Ishikawa (cell line): Measurements from ENCODE around the gene CCK.

Source experiments
- CEBPB ChIP-seq: IDR thresholded peaks from 2 replicates; pipeline ENCODE4 v1.6.1; 2012
- CREB1 ChIP-seq: IDR thresholded peaks from 2 replicates; pipeline ENCODE4 v1.6.1; 2012; ENCODE audit warnings: low read depth
- EGR1 ChIP-seq: IDR thresholded peaks from 2 replicates; pipeline ENCODE4 v1.6.1; 2012
- EP300 ChIP-seq: IDR thresholded peaks from 2 replicates; pipeline ENCODE4 v1.6.1; 2012; ENCODE audit warnings: borderline replicate concordance
- FOXM1 ChIP-seq: IDR thresholded peaks from 2 replicates; pipeline ENCODE4 v1.6.1; 2012; ENCODE audit warnings: low read depth, borderline replicate concordance
- NFIC ChIP-seq: IDR thresholded peaks from 2 replicates; pipeline ENCODE4 v1.6.1; 2012
- RAD21 ChIP-seq: IDR thresholded peaks from 2 replicates; pipeline ENCODE4 v1.6.1; 2012; ENCODE audit warnings: low read depth
- TAF1 ChIP-seq: IDR thresholded peaks from 2 replicates; pipeline ENCODE4 v1.6.1; 2012; ENCODE audit warnings: low read depth, mild to moderate bottlenecking
- TCF12 ChIP-seq: IDR thresholded peaks from 2 replicates; pipeline ENCODE4 v1.6.1; 2012; ENCODE audit warnings: low read depth
- TEAD4 ChIP-seq: IDR thresholded peaks from 2 replicates; pipeline ENCODE4 v1.6.1; 2012
- YY1 ChIP-seq: IDR thresholded peaks from 2 replicates; pipeline ENCODE4 v1.6.1; 2012; ENCODE audit warnings: low read depth
- ZBTB7A ChIP-seq: IDR thresholded peaks from 2 replicates; pipeline ENCODE4 v1.6.1; 2012; ENCODE audit warnings: low read depth
- TF ChIP-seq, protein P1 (sequence below): IDR thresholded peaks from 2 replicates; pipeline ENCODE4 v1.6.1; 2012; ENCODE audit warnings: low read depth, mild to moderate bottlenecking
- TF ChIP-seq, protein P2 (sequence below): IDR thresholded peaks from 2 replicates; pipeline ENCODE4 v1.6.1; 2012
- TF ChIP-seq, protein P3 (sequence below): IDR thresholded peaks from 2 replicates; pipeline ENCODE4 v1.6.1; 2012

The CCK gene

DNA sequence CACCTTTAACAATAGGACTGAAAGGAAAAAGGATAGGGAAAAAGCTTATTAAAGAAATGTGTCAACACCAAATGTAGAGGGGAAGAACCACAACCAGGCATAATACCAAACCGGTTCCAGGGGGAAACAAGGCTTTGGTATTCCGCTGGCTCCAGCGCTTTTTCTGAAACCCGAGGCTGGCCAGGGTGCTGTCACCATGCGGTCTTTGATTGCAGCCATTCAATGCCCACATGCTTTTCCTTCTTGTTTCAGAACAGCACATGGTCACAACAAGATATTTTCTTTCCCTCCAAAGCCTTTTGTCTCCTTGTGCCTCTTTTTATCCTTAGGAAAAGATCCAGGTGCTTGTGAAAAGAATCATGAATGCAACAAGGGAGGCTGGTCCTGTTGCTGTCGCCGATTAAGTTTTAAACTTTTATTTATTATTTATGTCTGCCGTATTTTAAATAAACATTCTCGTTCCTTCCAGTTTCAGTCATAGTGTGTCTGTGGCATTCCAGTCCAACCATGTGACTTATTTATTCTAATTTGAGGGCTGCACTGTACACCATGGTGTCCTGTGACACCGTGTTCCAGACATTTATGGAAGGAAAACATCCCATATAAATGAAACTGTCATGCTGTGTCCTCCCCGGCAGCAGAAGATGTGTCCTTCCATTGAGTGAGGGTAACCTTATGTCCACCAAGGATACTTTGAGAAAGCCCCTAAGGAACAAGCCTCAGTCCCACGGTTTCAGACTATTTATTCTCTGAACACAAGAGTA lies 41.1 kb downstream of the CCK start:
- TF ChIP-seq TCF12 (no peak), CEBPB (no peak), RAD21 (no peak), CREB1 (no peak), EP300 (no peak)
- TF ChIP-seq, protein P1, sequence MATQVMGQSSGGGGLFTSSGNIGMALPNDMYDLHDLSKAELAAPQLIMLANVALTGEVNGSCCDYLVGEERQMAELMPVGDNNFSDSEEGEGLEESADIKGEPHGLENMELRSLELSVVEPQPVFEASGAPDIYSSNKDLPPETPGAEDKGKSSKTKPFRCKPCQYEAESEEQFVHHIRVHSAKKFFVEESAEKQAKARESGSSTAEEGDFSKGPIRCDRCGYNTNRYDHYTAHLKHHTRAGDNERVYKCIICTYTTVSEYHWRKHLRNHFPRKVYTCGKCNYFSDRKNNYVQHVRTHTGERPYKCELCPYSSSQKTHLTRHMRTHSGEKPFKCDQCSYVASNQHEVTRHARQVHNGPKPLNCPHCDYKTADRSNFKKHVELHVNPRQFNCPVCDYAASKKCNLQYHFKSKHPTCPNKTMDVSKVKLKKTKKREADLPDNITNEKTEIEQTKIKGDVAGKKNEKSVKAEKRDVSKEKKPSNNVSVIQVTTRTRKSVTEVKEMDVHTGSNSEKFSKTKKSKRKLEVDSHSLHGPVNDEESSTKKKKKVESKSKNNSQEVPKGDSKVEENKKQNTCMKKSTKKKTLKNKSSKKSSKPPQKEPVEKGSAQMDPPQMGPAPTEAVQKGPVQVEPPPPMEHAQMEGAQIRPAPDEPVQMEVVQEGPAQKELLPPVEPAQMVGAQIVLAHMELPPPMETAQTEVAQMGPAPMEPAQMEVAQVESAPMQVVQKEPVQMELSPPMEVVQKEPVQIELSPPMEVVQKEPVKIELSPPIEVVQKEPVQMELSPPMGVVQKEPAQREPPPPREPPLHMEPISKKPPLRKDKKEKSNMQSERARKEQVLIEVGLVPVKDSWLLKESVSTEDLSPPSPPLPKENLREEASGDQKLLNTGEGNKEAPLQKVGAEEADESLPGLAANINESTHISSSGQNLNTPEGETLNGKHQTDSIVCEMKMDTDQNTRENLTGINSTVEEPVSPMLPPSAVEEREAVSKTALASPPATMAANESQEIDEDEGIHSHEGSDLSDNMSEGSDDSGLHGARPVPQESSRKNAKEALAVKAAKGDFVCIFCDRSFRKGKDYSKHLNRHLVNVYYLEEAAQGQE, result no peak
- TF ChIP-seq, protein P2, sequence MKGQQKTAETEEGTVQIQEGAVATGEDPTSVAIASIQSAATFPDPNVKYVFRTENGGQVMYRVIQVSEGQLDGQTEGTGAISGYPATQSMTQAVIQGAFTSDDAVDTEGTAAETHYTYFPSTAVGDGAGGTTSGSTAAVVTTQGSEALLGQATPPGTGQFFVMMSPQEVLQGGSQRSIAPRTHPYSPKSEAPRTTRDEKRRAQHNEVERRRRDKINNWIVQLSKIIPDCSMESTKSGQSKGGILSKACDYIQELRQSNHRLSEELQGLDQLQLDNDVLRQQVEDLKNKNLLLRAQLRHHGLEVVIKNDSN, result no peak
- TF ChIP-seq, protein P3, sequence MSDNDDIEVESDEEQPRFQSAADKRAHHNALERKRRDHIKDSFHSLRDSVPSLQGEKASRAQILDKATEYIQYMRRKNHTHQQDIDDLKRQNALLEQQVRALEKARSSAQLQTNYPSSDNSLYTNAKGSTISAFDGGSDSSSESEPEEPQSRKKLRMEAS, result no peak

DNA sequence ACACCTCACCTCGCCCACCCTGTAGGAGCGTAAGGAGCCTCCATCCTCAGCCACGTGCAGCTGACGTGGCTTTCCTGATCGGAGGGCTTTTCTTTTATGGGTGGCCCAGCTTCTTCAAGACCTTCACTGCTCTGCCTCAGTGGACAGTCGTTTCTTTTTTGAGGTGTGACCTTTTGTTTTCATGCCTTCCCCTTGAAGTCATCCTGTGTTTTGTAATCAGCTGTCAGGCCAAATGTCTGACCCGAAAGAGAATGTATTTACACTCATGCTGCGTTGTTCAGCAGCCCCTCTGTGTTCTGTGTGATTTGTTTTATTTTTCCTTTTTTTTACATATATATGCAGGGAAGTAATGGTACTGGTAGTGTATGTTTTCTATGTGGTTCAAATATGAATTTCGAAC lies 41.8 kb downstream of the CCK start:
- TF ChIP-seq TAF1 (no peak), FOXM1 (no peak), RAD21 (no peak), ZBTB7A (no peak), EGR1 (no peak), TEAD4 (no peak), YY1 (no peak), EP300 (no peak), NFIC (no peak), CEBPB (no peak), CREB1 (no peak), TCF12 (no peak)
- TF ChIP-seq, protein P1, result no peak
- TF ChIP-seq, protein P2, result no peak
- TF ChIP-seq, protein P3, result no peak

DNA sequence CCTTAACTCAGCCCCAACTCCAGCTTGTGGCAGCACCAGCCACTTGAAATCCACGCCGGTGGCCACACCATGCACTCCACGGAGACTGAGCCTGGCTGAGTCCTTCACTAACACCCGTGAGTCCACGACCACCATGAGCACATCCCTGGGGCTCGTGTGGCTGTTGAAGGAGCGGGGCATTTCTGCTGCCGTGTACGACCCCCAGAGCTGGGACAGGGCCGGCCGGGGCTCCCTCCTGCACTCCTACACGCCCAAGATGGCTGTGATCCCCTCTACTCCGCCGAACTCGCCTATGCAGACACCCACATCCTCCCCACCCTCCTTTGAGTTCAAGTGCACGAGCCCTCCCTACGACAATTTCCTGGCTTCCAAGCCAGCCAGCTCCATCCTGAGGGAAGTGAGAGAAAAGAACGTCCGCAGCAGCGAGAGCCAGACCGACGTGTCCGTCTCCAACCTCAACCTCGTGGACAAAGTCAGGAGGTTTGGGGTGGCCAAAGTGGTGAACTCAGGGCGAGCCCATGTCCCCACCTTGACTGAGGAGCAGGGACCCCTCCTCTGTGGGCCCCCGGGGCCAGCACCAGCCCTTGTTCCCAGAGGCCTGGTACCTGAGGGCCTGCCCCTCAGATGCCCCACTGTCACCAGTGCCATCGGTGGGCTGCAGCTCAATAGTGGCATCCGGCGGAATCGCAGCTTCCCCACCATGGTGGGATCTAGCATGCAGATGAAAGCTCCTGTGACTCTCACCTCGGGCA lies 42.9 kb downstream of the CCK start:
- TF ChIP-seq TEAD4 (no peak), EP300 (no peak), CREB1 (no peak), TCF12 (no peak), FOXM1 (no peak), RAD21 (no peak), YY1 (no peak), CEBPB (no peak), NFIC (no peak), TAF1 (no peak), EGR1 (no peak), ZBTB7A (no peak)
- TF ChIP-seq, protein P2, result no peak
- TF ChIP-seq, protein P3, result no peak
- TF ChIP-seq, protein P1, result no peak
